Skin epidermis (tissue), 12 donors: ENCODE measurements around the gene PTDSS2.
A peak's percentile ranks its signal among the peaks of the same experiment; 100 is the strongest.
"Not testable (repeated sequence)": the region's sequence is repeated elsewhere in the genome, so short reads cannot be mapped to it uniquely, and the experiment has no call there.

Experiments used
- H3K27ac ChIP-seq, 21 experiments: fragments of 200-600 bp; sonication (generic) in 11 of 21; one replicate each; pipeline ENCODE4 v1.5.0; 2020; ENCODE audit warnings: mild to moderate bottlenecking in 3 of 21, inconsistent platforms in 2 of 21, moderate library complexity in 2 of 21
- H3K4me3 ChIP-seq, 7 experiments: fragments of 200-600 bp; sonication (generic) in 2 of 7; one replicate each; pipeline ENCODE4 v1.5.0; 2020; ENCODE audit warnings: inconsistent platforms in 2 of 7, mild to moderate bottlenecking in 2 of 7, moderate library complexity in 1 of 7

The PTDSS2 gene

GRCh38 chr11:449889-450808 lies at the start of gene PTDSS2:
TSS of gene PTDSS2 (plus strand) at chr11:450279. CDS start at chr11:450456, 177 bp downstream.
- Histone ChIP-seq H3K27ac (peak within 1 kb of the TSS; percentile 16 to 93 (median 88)), H3K4me3 (peak within 1 kb of the TSS; percentile 82 to 99 (median 97))

GRCh38 chr11:401196-401595 lies 48.9 kb upstream of the PTDSS2 start:
- H3K4me3 ChIP-seq, H3K27ac ChIP-seq: not testable (repeated sequence)

- no peak overlapping the region for H3K4me3 ChIP-seq
- H3K27ac ChIP-seq: no peak overlapping the region
Measured at GRCh38 chr11:403021-403760, 46.9 kb upstream of the PTDSS2 start.

- no peak overlapping the region for H3K27ac ChIP-seq
- H3K4me3 ChIP-seq: no peak overlapping the region
Measured at GRCh38 chr11:403761-404431, 46.2 kb upstream of the PTDSS2 start.

- Histone ChIP-seq H3K27ac (peak overlapping the region in 2 of 21 experiments; percentile 10 to 56), H3K4me3 (no peak overlapping the region)
Measured at GRCh38 chr11:404551-405264, 45.4 kb upstream of the PTDSS2 start.

- Histone ChIP-seq H3K27ac (peak overlapping the region in 7 of 21 experiments; percentile 10 to 75 (median 56)), H3K4me3 (no peak overlapping the region)
Measured at GRCh38 chr11:405323-405953, 44.6 kb upstream of the PTDSS2 start.

GRCh38 chr11:405954-406795 lies 43.9 kb upstream of the PTDSS2 start:
- peak overlapping the region in 17 of 21 experiments; percentile 34 to 83 (median 70) for H3K27ac ChIP-seq

GRCh38 chr11:406796-407650 lies 43.1 kb upstream of the PTDSS2 start:
- peak overlapping the region; percentile 31 to 51 (median 43) for H3K4me3 ChIP-seq
- peak overlapping the region in 17 of 21 experiments; percentile 34 to 83 (median 70) for H3K27ac ChIP-seq

More at GRCh38 chr11:405954-406795, 43.9 kb upstream of the PTDSS2 start:
- H3K4me3 ChIP-seq: peak overlapping the region; percentile 31 to 51 (median 43)

GRCh38 chr11:407651-408123 lies 42.4 kb upstream of the PTDSS2 start:
- Histone ChIP-seq H3K4me3 (no peak overlapping the region), H3K27ac (peak overlapping the region in 8 of 21 experiments; percentile 19 to 67 (median 34))

GRCh38 chr11:408154-409007 lies 41.7 kb upstream of the PTDSS2 start:
- Histone ChIP-seq H3K4me3 (no peak overlapping the region), H3K27ac (no peak overlapping the region)

GRCh38 chr11:409008-409599 lies 41.0 kb upstream of the PTDSS2 start:
- no peak overlapping the region for H3K4me3 ChIP-seq

GRCh38 chr11:409600-410483 lies 40.2 kb upstream of the PTDSS2 start:
- no peak overlapping the region for H3K27ac ChIP-seq
- H3K4me3 ChIP-seq: no peak overlapping the region

More at GRCh38 chr11:409008-409599, 41.0 kb upstream of the PTDSS2 start:
- no peak overlapping the region for H3K27ac ChIP-seq

- H3K27ac ChIP-seq, H3K4me3 ChIP-seq: not testable (repeated sequence)
Measured at GRCh38 chr11:410711-411110, 39.4 kb upstream of the PTDSS2 start.

GRCh38 chr11:411520-411919 lies 38.6 kb upstream of the PTDSS2 start:
- not testable (repeated sequence) for H3K27ac ChIP-seq, H3K4me3 ChIP-seq
